ENCODE results near the gene HOXB9.
A peak's percentile ranks its signal among the peaks of the same experiment; 100 is the strongest.

The HOXB9 gene

DNA sequence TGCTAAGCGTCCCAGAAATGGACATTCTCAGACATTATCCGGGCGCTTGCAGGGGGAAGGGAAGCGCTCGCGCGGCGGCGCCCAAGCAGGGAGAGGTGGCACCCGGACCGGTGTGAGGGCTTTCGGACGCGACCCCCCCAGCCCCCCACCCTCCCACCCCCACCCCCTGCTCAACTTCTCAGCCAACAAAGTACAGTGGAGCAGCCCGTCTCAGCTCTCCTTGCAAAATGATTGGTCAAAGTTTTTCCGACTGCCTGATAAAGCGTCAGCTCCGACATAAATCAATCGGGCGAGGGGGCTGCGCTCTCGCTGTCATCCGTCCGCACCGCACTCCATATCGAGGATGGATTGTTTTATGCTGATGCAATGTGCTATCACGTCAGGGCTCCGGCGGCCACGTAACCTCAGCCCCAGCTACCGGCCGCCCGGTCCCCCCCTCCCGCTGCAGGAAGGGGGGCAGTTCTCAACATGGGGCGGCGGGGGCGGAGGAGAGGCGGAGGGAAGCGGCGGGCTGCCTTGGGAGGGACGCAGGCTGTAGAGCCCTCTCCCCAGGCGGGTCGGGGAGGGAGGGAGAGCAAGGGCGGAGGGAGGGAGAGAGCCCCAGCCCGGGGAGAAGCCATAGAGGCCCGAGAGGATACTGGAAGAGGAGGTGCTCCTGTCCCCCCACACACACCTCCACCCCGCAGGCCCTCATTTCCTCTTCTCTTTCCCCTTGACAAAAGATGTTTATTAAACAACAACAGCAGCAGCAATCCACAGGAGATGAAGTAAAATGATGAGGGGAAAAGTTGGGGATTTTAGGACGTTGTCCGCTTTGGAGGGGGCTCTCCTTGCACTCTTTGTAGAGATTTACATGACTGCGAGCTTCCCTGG lies at the start of gene HOXB9:
Gene HOXB9 (minus strand): TSS at position 114 of the 873 bp plus-strand sequence. CDS start 89 bp downstream, at position 25.
- no peak for DNase-seq (ENCODE audit: low read depth)

- DNase-seq (ENCODE audit: low read depth) = no peak
Observed at GRCh38 chr17:48672340-48672739, 46.2 kb upstream of the HOXB9 start.

- peak; percentile 64 for DNase-seq (ENCODE audit: low read depth)
Observed at GRCh38 chr17:48671697-48672171, 45.6 kb upstream of the HOXB9 start.

- DNase-seq (ENCODE audit: low read depth) = no peak
Observed at GRCh38 chr17:48663134-48663924, 37.2 kb upstream of the HOXB9 start.

GRCh38 chr17:48655913-48656312 lies 29.8 kb upstream of the HOXB9 start:
- DNase-seq (ENCODE audit: low read depth) = no peak

DNA sequence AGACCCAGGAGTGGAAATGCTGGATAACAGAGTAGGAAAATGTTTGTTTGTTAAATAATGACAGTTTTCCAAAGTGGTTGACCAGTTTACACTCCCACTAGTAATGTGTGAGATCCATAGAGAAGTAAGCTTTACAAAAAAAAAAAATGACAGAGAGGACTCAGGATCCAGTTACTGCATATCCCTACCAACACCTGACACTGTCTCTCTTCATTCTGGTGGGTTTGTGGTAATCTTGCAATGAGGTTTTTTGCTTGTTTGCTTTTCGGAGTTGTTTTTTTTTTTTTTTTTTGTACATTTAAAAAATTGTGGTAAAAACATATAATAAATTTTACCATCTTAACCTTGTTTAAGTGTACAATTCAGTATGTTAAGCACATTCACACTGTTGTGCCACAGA lies 23.6 kb upstream of the HOXB9 start:
- DNase-seq (ENCODE audit: low read depth) = no peak

DNA sequence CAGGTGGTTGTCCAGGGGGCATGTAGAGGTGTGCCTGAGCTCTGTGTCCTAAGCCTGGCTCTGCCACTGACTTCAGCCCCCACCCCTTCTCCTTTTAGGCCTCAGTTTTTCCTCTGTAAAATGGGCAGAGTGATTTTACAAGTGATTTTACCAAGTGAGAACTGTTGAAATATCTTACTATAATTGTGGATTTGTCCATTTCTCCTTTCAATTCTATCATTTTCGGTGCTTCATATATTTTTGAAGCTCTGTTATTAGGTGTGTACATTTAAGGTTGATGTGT lies 21.7 kb upstream of the HOXB9 start:
- no peak for DNase-seq (ENCODE audit: low read depth)

- no peak for DNase-seq (ENCODE audit: low read depth)
Observed at GRCh38 chr17:48647103-48647962, 21.2 kb upstream of the HOXB9 start.

DNA sequence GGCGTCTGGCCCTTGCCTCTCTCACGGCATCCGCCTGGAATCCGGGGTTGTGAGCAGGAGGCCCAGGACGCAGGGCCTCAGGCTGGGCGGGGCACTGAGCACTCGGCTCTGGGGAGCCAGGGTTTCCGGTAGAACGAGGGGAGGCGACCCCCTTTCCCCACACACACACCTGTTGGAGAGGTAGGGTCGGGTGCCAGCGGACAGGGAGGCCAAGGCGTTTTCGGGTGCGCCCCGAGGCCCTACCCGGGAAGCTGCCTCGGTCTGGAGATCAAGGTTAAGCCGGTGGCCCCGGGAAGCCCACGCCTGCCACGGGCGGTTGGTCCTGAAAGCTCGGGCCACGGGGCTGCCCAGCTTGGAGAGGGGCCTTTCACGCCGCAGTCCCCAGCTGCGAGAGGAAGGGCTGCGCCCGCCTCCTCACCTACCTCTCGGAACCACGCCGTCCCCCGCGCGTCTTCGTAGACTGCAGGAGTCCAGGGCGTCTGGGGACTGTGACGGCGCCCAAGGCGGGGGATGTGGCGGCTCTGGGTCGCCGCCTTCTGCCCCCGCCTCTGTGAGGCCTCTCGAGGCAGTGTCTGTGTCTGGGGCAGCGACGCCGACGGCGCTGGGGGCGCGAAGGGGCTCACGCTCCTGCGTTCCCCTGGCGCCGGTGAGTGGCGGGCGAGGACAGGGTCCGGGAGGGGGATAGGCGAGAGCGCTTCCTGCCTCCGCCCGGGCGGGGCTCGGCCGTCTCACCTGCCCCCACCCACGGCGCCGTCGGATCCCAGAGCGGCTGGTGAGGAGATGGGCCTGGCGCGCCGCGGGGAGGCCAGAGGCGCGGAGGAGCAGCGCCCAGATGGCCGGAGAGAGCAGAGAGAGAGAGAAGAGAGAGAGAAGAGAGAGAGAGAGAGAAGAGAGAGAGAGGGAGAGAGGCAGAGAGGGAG lies 20.3 kb upstream of the HOXB9 start:
- no peak for DNase-seq (ENCODE audit: low read depth)

GRCh38 chr17:48645639-48646182 lies 19.6 kb upstream of the HOXB9 start:
- no peak for DNase-seq (ENCODE audit: low read depth)

DNA sequence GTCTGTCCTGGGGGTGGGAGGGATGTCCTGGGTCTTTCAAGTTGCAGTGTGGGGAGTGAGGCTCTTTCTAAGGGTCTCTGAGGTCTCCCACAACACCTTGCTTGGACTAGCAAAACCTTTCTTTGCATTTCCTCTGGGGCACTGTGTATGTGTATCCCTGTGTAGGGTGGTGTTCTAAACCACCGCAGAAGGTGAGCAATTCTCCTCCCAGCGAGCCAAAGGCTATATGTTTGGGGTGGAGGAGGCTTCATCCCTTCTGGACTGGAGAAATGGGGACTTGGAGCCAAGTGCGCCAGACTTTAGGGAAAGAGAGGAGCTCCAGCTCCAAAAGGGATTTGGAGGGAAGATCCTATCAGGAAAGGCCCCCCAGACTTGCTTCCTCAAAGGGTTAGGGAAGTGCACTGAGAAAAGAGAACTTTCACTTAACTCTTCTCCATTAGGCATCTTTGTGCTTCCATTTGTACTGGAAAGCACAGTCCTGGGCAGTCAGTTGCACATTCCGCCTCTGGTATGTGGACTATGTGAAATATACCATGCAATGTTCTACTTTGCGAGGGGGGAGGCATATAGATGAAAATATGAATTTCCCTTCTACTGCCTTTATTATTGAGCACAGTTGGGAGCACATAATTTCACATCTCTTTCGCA lies 18.9 kb upstream of the HOXB9 start:
- DNase-seq (ENCODE audit: low read depth) = no peak

DNA sequence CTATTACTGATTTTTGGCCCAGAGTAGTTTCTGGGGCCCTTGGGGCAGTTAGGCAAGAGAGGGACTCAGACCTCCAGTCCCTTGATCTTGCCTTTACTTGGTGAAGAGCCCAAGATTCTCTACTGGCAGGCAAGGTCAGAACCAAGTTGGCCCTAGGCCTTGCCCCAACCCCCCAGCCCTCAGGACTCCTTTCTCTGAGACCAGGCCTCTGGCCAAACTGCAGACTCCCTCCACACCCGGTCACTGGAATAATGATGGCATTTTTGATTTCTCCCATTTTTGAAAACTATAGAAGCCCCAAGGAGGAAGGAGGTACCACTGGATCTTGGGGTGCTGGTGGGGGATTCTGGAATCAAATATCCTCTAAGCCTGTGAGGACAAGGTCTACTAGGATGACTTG lies 18.0 kb upstream of the HOXB9 start:
- no peak for DNase-seq (ENCODE audit: low read depth)

- DNase-seq (ENCODE audit: low read depth) = no peak
Observed at GRCh38 chr17:48643697-48644012, 17.5 kb upstream of the HOXB9 start.

DNA sequence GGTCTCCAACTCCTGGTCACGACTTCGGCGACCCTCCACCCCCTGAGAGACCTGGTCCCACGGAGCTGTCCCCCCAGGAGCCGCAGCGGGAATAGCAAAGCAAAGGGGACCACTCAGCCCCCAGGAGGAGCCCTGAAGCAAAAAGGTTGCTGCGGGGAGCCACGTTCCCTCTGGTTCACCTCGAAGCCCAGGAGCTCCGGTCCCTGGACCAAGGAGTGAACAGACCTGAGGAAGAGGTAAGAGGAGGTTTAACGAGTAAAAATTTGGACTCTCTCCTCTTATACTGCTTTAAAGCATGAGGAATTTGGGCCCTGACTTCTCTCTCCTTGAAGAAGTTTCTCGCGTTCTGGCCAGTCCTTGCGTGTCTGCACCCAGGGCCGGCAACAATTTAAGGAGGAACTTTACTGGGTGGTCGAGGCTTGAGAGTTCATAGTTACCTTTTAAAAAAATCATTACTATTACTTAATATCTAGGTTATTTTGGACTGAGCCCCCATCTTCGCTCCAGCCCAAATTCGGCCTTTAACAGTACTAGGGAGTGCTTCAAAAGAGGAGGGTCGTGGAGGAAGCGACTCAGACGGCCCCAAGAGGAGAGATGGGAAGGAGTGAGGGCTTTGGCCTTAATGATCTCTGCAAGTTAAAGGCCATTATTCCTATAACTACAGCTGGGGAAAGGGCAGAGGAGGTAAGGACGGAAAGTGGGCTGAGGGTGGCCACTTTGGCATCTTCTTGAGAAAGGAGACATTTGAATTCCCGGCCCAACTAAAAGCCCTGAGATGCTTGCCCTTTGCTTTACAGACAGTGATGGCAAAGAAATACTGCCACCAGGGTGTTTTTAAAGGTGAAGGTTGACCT lies 16.9 kb upstream of the HOXB9 start:
- no peak for DNase-seq (ENCODE audit: low read depth)

GRCh38 chr17:48642059-48642842 lies 16.1 kb upstream of the HOXB9 start:
- no peak for DNase-seq (ENCODE audit: low read depth)

- no peak for DNase-seq (ENCODE audit: low read depth)
Observed at GRCh38 chr17:48641541-48642058, 15.4 kb upstream of the HOXB9 start.

GRCh38 chr17:48640858-48641180 lies 14.7 kb upstream of the HOXB9 start:
- DNase-seq (ENCODE audit: low read depth) = no peak

DNA sequence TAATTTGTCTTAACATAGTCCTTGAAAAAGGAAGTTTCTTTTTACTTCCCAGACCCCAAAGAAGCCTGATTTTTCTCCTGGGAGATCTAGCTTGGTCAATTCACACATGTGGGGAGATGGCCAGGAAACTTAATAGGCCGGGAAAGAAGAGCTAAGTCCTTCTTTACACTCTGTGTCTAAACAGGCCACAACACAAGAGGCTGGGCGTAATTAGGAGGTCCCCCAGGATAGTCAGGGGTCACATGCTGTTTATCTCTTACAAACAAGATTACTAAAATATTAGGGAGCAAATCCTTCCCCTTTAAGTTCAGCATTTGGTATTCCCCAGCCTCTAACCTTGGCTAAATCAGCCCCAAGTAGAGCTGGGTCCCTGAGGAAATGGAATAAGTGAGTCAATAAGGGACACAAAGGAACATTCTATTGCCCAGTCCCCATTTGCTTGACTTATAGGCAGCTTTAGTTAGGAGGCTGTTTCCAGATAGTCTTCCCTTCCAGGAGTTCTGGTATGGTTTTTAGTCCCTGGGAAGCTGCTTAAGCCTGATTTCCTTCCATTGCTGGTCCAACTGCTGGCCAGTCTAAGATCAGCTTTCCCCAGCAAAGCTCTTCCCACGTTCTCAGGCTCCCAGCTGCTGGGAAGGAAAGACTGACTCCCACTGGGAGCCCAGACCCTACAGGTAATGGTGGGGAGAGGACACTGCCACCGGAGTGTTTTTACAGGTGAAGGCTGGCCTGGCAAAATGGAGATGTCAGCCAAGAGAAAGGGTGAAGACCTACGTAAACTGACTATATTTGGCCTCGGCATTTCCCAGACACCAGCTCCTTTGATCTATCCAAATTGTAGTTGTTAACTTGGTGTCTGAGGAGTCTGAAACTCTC lies 14.1 kb upstream of the HOXB9 start:
- no peak for DNase-seq (ENCODE audit: low read depth)

All from iris pigment epithelial cell (primary cell).